NCI-H1417 treated with DMSO at 0.1 percent for 48 hours (cell line): Measurements from ENCODE around the gene USO1.
A peak's percentile ranks its signal among the peaks of the same experiment; 100 is the strongest.
"Not testable (repeated sequence)": the region's sequence is repeated elsewhere in the genome, so short reads cannot be mapped to it uniquely, and the experiment has no call there.

Source experiments
- DNase-seq: peaks from one replicate; lab custom pipeline; 2025; lab: John Stamatoyannopoulos, UW

The USO1 gene

GRCh38 chr4:75714011-75714410, 10.4 kb upstream of the USO1 start:
- DNase-seq: no peak

- no peak for DNase-seq
Measured at GRCh38 chr4:75714704-75715103, 9.7 kb upstream of the USO1 start.

- DNase-seq: no peak
Measured at GRCh38 chr4:75715105-75715799, 9.1 kb upstream of the USO1 start.

GRCh38 chr4:75716054-75716453, 8.3 kb upstream of the USO1 start:
- DNase-seq: not testable (repeated sequence)

GRCh38 chr4:75717408-75717807, 7.0 kb upstream of the USO1 start:
- DNase-seq: no peak

- DNase-seq: no peak
Measured at GRCh38 chr4:75718529-75718928, 5.8 kb upstream of the USO1 start.

- no peak for DNase-seq
Measured at GRCh38 chr4:75722417-75722816, 2.0 kb upstream of the USO1 start.

- DNase-seq: no peak
Measured at GRCh38 chr4:75723163-75724065, 963 bp upstream of the USO1 start.

GRCh38 chr4:75724867-75725724, 719 bp downstream of the USO1 start:
- peak; percentile 5 for DNase-seq

GRCh38 chr4:75725942-75726538, 1.7 kb downstream of the USO1 start:
- DNase-seq: not testable (repeated sequence)

- DNase-seq: no peak
Measured at GRCh38 chr4:75726577-75726976, 2.2 kb downstream of the USO1 start.

- no peak for DNase-seq
Measured at GRCh38 chr4:75727073-75727472, 2.7 kb downstream of the USO1 start.

- no peak for DNase-seq
Measured at GRCh38 chr4:75729836-75730235, 5.5 kb downstream of the USO1 start.

- DNase-seq: no peak
Measured at GRCh38 chr4:75733369-75733768, 9.0 kb downstream of the USO1 start.

- no peak for DNase-seq
Measured at GRCh38 chr4:75735525-75735924, 11.1 kb downstream of the USO1 start.

GRCh38 chr4:75736862-75737261, 12.5 kb downstream of the USO1 start:
- no peak for DNase-seq

- no peak for DNase-seq
Measured at GRCh38 chr4:75737398-75737797, 13.0 kb downstream of the USO1 start.

GRCh38 chr4:75741027-75741426, 16.6 kb downstream of the USO1 start:
- no peak for DNase-seq

GRCh38 chr4:75742451-75742850, 18.1 kb downstream of the USO1 start:
- no peak for DNase-seq

GRCh38 chr4:75745161-75745560, 20.8 kb downstream of the USO1 start:
- DNase-seq: no peak

GRCh38 chr4:75745721-75746199, 21.4 kb downstream of the USO1 start:
- no peak for DNase-seq

- no peak for DNase-seq
Measured at GRCh38 chr4:75752637-75753036, 28.3 kb downstream of the USO1 start.
